NCI-H345 (cell line): ENCODE results near the gene CDK7.
"Not testable (repeated sequence)": the region's sequence is repeated elsewhere in the genome, so short reads cannot be mapped to it uniquely, and the experiment has no call there.

Source experiments
- DNase-seq: peaks from one replicate; lab custom pipeline; 2025; lab: John Stamatoyannopoulos, UW

The CDK7 gene

GRCh38 chr5:69234457-69235268, at the start of gene CDK7:
Gene CDK7 (plus strand): TSS chr5:69234886. CDS start chr5:69234976, 90 bp downstream.
- DNase-seq, result peak; percentile 87

DNA sequence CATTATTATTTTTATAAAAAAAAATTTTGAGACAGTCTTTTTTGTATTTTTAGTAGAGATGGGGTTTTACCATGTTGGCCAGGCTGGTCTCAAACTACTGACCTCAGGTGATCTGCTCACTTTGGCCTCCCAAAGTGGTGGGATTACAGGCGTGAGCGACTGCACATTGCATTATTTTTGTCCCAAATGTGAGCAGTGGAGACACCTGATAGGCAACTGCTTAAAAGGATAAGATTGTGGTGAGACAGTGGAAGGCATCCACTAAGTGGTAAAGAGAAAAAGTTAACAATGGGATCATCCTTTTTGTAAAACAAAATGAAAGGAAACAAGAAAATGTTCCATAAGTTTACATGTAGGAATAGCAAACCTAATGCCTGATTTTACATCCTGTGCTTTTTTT, 47.3 kb upstream of the CDK7 start:
- DNase-seq, result no peak

DNA sequence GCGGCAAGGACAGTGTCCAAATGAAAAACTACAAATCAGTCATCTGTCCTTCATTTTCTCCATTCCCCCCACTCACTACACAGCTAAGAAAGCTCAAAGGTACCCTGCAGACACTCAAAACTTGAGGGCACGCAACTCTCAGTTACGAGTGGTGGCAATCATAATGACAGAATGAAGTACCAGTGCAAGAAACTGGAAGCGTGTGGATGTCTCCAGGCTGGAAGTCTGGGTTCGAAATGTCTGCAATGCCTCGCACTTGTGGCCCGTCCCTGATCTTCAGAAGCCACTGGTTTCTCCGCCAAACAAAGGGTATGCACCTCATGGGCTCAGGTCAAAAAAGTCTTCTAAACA, 45.9 kb upstream of the CDK7 start:
- no peak for DNase-seq

DNA sequence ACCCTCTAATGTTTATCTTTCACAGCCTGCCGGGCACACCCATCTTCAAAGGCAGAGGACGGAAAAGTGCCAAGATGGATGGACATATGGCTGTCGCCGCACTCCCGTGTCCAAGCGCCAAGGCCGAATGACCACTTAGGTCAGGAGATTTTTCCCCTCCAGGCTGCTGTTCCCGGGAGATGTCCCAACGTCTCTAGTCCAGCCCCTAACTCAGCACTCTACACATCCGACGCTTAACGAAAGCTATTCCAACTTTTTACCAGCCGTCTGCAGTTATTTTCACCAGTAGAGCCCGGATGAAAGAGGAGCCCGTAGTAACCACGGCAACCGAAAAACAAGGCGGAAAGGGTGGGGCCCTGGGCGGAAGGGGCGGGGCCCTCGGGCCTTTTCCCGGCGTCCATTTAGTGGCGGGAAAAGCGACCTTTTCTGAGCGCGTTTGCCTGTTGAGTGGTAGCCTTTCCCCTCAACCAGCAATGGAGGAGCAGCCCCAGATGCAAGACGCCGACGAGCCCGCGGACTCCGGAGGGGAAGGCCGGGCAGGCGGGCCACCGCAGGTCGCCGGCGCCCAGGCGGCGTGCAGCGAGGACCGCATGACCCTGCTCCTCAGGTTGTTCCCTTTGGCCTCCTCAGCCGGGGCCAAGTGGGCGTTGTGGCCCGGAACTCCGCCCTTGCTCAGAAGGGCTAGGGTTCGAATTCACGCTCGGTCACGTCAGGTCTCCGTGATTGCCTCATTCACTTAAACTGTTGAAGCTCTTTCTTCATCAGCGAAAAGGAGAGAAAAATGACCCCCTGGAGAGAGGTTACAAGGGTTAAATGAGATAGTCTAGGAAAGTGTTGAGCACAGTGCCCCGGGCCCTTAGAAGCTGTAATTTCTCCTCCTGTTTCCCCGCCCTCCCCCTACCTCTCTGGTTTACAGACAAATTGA, 45.3 kb upstream of the CDK7 start, which contains the start of gene CENPH:
TSS of gene CENPH (plus strand) at position 422 of the 925 bp plus-strand sequence. CDS start at position 474, 52 bp downstream.
- peak; percentile 90 for DNase-seq

DNA sequence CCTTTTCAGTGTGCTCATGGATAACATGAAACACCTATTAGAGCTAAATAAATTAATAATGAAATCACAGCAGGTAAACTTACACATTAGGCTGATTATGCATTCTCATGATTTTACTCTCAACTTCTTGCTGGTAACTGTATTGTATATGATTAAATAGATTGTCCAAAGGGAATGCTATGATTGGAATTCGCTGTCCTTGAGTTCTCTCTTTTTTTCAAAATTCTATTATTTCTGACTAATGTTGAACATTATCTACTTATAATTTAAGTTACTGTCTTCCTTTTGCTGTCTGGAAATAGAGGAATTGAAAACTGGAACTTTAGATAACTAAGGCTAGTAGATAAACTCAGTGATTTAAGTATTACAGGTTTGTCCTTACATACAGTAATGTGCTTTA, 32.2 kb upstream of the CDK7 start:
- DNase-seq, result no peak

DNA sequence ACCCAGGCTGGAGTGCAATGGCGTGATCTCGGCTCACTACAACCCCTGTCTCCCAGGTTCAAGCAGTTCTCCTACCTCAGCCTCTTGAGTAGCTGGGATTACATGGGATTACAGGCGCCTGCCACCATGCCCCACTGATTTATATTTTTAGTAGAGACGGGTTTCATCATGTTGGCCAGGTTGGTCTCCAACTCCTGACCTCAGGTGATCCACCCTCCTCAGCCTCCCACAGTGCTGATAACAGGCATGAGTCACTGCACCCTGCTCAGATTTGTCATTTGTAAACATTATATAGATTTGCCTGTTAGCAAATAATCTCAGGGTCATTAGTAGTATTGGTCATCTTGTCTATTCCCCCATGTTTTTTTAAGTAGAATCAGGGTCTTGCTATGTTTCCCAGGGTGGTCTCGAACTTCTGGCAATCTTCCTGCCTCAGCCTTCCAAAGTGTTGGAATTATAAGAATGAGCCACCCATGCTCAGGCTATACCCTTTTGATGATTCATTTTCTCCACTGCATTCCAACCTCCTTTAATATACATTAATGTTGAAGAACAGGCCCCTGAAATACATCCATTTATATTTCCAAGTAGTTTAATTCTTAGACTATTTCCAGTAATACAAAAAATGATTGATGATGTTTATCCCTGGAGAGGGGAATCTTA, 28.0 kb upstream of the CDK7 start:
- no peak for DNase-seq

- no peak for DNase-seq
Observed at GRCh38 chr5:69209602-69210001, 25.1 kb upstream of the CDK7 start.

DNA sequence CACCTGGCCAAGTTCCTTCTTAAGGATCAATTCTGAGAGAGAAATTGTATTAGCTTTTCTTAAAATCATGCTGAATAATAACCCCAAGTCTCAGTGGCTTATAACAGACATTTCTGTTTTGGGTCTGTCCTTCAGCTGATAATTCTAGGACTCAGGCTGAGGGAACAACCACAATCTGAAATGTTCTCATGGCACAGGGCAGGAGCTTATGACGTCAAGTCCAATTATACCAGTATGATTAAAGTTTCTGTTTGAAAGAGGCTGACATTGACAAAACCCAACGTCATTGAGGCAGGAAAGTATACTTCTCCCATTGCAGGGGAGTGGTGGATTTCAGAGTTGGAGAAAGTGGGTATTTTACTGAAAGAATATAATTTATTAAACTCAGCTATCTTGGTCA, 23.5 kb upstream of the CDK7 start:
- no peak for DNase-seq

- DNase-seq, result no peak
Observed at GRCh38 chr5:69212022-69212421, 22.7 kb upstream of the CDK7 start.

DNA sequence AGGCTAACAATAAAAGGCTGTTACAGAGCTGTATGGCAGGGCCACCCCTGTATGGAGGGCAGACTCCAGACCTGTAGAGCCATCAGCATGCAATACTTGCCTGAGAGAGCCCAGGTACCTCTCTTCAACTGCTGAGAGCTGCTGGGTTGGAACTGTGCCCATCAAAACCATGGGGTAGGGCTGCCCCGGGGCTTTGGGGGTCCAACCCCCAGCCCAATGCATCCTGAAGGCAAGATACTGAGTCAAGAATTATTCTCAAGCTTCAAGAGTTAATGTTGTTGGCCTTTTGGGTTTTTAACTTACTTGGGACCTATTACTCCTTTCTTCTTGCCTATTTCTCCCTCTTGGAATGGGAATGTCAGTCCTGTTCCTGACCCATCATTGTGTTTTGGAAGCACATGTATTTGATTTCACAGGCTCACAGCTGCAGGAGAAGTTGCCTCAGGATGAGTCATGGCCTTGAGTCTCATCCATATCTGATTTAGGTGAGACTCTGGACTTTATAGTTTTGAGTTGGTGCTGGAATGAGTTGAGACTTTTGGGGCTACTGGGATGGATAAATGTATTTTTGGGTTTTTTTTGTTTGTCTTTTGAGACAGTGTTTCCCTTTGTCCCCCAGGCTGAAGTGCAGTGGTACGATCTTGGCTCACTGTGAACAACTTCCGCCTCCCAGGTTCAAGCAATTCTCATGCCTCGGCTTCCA, 21.0 kb upstream of the CDK7 start:
- no peak for DNase-seq

DNA sequence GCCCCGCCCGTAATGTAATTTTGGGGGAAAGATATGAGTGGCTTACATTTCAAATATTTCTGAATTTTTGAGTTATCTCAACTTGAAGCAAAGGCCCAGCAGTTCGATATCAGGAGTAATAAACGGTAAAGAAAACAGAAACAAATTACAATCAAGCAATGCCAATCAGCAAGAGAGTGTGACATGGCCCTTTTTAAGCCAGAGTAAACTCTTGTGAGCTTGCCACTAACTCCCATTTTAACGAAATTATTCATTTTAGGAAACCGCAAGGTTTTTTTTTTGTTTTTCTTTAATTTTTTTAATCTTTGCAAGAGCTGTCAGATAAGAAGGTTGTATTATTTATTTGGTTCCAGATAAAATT, 17.6 kb upstream of the CDK7 start:
- DNase-seq, result no peak

DNA sequence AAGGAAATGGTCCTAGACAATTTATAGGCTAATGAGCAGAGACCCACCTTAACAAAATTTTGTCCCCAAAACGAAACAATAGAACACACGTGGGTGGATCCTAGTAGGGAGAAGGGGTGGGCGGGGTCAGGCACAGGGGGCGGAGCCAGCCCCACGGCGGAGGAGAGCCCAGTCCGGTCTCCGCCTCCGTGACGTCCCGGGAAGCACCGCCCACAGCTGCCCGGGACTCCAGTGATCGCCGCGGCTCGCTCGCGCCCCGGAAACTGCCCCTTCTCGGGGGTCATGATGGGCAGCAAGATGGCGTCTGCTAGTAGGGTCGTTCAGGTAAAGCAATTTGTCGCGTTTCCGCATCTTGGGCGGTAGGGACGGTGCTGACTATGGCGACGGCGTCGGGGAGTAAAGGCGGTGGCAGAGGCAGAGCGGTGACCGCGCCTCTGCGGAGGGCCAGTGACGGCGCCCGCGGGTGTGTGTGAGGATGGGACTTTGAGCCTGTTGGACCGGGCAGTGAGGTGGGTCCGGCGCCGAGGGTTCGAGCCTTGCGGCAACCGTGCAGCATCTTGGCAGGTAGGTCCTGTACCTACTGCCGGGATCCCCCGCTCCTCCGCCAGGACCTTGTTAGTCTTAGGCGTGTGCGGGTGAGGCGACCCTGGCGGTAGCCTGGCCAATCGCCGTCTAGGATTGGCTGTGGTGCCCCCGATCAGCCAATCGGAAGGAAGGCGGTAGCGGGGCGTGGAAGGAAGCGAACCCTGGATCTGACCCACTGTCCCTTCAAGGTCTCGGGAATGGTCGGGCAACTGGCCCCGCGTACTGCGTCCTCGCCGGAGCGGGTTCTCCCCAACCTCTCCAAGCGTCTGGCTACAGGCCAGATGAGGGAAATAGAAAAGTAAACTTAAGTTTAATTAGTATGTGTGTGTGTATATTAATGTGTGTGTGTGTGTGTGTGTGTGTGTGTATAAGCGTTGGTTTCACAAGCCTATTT, 16.8 kb upstream of the CDK7 start:
- DNase-seq, result peak; percentile 93

GRCh38 chr5:69219939-69220338, 14.7 kb upstream of the CDK7 start:
- no peak for DNase-seq

DNA sequence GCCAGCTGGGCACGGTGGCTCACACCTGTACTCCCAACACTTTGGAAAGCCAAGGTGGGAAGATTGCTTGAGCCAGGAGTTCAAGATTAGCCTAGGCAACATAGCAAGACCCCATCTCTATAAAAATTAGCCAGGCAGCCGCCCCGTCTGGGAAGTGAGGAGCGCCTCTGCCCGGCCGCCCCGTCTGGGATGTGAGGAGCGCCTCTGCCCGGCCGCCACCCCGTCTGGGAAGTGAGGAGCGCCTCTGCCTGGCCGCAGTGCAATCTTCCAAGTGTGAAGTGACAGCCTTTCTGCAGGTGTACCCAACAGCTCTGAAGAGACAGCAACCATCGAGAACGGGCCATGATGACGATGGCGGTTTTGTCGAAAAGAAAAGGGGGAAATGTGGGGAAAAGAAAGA, 14.3 kb upstream of the CDK7 start:
- DNase-seq, result not testable (repeated sequence)

DNA sequence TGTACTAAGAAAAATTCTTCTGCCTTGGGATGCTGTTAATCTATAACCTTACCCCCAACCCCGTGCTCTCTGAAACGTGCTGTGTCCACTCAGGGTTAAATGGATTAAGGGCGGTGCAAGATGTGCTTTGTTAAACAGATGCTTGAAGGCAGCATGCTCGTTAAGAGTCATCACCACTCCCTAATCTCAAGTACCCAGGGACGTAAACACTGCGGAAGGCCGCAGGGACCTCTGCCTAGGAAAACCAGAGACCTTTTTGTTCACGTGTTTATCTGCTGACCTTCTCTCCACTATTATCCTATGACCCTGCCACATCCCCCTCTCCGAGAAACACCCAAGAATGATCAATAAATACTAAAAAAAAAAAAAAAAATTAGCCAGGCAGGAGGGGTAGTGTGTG, 13.9 kb upstream of the CDK7 start:
- not testable (repeated sequence) for DNase-seq

DNA sequence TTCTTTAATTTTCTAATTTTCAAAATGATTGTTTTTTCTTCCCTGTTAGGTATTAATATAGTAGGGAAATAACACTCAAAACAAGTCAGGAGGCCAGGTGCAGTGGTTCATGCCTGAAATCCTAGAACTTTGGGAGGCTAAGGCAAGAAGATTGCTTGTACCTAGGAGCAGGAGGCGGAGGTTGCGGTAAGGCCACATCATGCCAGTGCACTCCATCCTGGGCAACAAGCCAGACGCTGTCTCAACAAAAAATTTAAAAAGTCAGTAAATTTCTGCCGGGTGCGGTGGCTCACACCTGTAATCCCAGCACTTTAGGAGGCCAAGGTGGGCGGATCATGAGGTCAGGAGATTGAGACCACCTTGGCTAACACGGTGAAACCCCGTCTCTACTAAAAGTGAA, 10.2 kb upstream of the CDK7 start:
- no peak for DNase-seq

DNA sequence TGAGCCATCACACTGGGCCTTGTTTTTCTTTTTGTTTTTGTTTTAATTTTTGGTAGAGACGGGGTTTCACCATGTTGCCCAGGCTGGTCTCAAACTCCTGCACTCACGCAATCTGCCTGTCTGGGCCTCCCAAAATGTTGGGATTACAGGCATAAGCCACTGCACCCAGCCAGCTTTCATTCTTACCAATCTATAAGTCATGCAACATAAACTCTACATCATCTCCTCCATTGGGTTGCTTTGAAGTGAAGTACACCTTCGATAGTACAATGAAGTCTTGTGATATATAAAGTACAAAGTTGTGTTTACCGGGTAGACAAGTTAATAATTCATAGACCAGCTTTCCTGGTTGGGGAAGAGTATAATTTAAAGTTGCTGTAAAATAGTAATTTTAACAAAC, 8.8 kb upstream of the CDK7 start:
- DNase-seq, result no peak

- DNase-seq, result no peak
Observed at GRCh38 chr5:69230181-69230580, 4.5 kb upstream of the CDK7 start.

DNA sequence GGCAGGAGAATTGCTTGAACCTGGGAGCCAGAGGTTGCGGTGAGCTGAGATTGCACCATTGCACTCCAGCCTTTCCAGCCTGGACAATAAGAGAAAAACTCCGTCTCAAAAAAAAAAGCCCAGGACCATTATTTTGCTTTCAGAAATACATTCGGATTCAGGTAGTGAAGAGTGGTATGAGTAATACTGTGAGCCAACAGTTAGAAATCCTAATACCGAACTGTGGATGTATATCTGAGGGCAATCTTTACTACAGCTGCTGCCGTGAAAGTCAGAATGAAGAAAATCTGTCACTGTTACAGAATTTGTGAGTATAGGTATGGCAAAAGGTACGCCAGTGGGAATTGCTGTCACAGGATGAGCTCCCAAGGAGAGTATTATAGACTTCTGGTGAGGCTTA, 3.4 kb upstream of the CDK7 start:
- DNase-seq, result no peak

GRCh38 chr5:69231851-69232250, 2.8 kb upstream of the CDK7 start:
- no peak for DNase-seq

GRCh38 chr5:69236733-69237132, 2.0 kb downstream of the CDK7 start:
- not testable (repeated sequence) for DNase-seq
